IPS-NIHi11 (cell line): ENCODE results near the gene TRAPPC3.
A peak's percentile ranks its signal among the peaks of the same experiment; 100 is the strongest.
"Not testable (repeated sequence)": the region's sequence is repeated elsewhere in the genome, so short reads cannot be mapped to it uniquely, and the experiment has no call there.

ENCODE experiments used
- DNase-seq: peaks from one replicate; pipeline ENCODE4 v3.0.0; 2012; ENCODE audit warnings: mixed read lengths, low spot score

Gene TRAPPC3

DNA sequence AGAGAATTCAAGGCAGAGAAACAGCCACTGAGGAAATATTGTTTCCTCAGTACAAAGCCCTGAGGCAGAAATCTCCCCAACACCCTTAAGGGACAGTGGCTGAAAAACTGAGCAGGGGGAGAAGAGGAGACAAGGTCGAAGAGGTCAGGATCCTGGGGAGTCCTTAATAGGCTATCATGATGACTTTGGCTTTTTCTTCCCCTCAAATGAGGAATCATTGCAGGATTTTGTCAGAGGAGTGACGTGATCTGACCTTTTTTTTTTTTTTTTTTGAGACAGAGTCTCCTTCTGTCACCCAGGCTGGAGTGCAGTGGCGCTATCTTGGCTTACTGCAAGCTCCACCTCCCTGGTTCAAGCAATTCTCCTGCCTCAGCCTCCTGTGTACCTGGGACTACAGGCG lies 16.9 kb upstream of the TRAPPC3 start:
- no peak for DNase-seq

DNA sequence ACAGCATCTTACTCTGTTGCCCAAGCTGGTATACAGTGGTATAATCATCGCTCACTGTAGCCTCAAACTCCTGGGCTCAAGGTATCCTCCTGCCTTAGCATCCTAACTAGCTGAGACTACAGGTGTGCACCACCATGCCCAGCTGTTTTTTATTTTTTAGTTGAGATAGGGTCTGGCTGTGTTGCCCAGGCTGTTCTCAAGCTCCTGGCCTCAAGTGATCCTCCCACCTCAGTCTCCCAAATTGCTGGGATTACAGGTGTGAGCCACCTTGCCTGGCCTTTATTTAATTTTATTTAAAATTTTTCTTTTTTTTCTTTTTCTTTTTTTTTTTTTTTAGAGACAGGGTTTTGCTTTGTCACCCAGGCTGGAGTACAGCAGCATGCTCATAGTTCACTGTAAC lies 15.9 kb upstream of the TRAPPC3 start:
- no peak for DNase-seq

DNA sequence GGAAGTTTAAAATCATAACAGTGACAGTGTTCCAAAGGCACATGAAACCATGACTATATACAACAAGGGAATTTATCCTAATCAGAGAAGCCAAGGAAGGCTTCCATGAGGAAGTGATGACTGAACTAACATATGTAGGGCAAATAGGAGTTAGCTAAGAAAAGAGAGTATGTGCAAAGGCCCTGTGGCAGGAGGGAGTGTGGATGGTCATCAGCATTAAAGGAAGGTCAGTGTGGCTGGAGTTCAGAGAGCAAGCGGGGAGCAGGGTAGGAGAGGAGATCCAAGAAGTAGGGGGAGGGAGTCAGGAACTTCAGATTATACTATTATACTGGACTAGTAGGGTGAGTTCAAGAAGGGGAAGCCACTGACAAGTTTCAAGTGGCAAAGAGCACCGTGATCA lies 15.1 kb upstream of the TRAPPC3 start:
- DNase-seq = no peak

DNA sequence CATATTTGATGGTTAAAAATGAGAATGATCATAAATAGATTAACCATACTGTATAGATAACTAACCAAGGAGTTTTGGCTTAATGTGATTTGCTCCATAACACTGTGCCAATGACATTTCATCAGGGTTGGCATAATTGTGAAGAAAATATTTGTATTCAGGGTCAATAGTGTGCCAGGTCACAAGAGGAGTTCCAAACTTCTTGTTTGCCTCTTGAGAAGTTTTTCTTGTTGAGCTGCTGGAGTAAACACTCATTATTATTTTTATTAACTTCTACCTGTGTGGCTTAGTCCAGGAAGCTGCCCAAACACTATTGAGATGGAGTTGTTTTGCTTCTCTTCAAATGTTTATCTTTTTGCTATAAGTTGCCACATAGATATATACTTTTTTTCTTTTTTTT lies 14.1 kb upstream of the TRAPPC3 start:
- DNase-seq = no peak

- no peak for DNase-seq
Observed at GRCh38 chr1:36162680-36163239, 13.5 kb upstream of the TRAPPC3 start.

- no peak for DNase-seq
Observed at GRCh38 chr1:36161641-36162531, 12.6 kb upstream of the TRAPPC3 start.

DNA sequence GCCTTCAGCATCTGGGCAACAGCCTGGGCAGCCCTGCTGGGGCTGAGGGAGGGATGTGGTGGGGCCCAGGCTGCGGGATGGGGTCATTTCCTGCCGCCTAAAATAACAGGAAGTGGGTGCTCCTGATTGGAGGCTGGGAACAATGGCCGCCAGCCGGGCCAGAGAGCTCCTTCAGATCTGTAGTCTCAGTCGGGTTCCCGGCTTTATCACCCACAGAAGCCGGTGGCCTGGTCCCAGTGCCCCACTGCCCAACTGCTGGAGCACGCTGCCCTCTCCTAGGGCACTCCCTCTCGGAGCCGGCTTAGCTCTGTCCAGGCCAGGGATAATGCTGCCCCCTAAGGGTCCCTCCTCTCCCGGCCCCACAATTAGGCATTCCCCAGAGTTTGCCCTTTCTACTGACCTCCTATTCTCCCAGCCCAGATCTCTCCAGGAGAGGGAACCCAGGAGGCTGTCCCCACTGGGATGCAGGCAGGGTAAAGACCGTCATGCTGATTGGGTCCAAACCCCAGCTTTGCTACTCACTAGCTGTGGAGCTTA lies 11.7 kb upstream of the TRAPPC3 start:
- DNase-seq = peak; percentile 70

DNA sequence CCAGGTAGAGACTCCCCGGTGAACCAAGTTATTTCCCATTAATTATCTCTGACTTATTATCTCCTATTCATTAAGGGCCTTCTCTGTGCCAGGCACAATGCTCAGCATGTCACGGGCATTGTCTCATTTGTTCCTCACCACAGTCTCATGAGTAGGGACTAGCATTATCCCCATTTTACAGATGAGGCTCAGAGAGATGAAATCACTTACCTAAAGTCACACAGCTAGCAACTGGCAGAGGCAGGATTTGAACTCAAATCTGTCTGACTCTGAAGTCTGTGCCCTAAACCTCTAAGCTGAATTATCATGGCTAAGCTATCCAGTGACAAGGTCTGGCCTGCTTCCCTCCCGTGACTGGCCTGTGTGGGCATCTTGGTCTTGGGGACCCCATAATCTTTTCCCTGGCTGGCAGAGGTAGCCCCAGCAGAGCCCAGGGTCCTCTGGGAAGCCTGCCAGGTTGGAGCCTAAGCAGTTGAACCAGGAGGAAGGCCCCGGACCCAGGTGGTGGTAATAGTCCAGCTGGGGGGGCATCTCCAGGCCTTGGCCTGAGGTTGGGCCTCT lies 11.2 kb upstream of the TRAPPC3 start:
- no peak for DNase-seq

GRCh38 chr1:36159614-36160387 lies 10.5 kb upstream of the TRAPPC3 start:
- no peak for DNase-seq

- DNase-seq = not testable (repeated sequence)
Observed at GRCh38 chr1:36158827-36159252, 9.6 kb upstream of the TRAPPC3 start.

DNA sequence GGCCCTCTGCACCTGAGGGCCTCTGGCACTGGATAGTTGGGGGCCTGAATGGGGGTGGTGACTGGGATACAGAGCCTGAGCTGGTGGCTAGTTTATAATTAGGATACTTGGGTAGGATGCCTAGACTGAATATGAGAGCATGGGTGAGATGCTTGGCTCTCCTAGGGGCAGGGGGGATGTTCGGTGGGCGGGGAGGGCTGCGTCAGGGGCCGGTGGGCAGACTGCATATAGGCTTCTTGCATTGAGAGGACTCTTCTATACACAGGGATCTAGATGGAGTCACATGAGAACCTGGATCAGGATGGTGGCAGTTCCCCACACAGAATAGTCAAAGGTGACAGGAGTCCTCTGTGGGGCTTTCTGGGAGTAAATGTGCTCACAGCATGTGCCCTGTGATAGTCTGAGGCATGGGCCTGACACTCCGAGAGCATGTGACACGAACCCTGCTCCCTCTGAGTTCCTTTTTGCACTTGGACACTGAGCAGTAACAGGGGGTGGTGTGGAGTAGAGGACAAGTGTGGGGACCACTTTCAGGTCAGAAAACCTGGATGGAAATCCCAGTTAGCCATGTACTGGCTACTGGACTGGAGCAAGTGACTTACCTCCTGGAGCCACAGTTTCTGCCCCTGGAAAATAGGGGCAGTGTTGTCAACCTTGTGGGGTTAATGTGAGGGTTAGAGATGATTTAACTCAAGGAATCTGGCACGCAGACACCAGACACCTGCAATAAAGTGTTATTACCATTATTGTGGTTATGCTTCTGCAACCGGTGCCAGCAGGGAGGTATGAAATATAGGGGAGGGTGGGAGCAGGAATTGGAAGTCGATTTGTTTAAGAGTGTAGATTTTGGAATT lies 8.9 kb upstream of the TRAPPC3 start:
- no peak for DNase-seq

GRCh38 chr1:36157115-36157903 lies 8.0 kb upstream of the TRAPPC3 start:
- no peak for DNase-seq

DNA sequence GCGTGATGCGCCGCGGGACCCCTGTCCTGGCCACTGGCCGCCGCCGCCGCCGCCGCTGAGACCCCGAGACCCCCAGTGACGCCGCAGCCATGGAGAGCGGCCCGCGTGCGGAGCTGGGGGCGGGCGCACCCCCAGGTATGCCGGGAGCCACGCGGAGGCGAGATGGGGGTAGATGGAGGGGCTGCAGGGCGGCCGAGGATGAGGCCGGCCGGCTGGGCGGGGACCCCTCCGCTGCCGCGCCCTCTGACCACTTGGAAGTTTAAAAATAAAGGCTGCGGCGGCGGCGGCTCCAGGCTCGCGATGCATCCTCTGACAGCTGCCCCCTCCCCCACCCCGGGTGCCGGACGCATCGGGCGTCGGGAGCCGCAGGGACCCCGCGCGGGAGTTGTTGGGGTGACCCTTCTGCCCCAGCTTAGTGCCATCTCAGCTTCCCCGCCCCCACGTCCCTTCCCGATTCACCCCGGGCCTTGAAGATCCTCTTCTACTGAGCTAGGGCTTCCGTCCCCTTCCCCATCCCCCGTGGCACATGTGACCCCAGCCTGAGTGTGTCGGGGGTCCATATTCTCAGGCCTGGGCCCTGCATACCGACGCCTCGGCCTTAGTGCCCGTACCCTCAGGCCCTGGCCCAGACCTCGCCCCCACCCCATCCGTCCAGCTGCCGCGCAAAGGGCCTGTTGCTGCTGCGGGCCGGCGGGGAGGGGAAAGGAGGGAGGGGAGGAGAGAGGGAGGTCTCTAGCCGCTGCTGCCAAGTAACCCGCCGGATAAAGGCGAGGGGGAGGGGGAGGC lies 7.2 kb upstream of the TRAPPC3 start:
- peak; percentile 81 for DNase-seq

DNA sequence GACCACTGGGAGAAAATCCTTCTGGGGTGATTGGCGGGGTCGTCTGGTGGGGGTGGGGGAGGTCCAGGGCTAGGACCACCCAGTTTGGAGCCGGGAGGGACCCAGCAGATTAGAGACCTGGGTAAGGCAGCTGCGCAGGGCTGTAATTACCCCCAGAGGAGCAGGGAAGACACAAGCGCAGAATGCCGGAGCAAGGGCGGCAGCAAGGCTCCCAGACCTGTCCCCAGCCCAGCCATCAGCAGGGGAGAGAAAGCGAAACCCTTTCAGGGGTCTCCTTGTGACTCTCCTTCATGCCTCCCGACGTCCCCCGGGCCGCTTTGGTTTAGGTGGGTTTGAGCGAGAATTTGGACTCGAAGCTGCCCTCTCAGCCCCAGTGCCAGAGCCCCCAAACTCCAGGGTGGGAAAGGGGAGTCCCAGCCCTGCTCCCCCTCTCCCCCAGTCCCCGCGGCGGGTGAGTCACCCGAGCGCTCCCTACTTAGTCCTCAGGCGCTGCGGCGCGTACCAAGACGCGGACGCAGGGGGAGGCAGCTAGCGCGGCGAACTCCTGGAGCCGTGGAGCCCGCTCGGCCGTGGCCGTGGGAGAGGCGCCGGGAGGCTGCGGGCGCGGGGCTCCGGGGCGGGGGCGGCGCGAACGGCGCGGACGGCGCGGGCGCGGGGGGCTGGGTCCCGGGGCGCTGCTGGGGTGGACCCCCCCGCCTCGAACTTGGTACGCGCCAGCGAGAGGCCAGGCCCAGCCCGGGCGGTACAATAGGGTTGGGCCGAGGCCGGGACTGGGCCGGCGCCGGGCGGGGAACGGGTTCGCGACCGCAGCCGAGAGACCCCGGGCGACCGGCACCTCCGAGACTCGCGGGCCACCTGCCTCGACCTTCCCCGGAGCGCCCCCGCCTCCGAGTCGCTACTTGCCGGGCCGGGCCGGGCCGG lies 6.4 kb upstream of the TRAPPC3 start, which contains the start of gene MAP7D1:
Gene MAP7D1 (plus strand): TSS at position 753 of the 921 bp plus-strand sequence. CDS start 258 bp downstream, outside the sequence.
- DNase-seq = peak; percentile 84

DNA sequence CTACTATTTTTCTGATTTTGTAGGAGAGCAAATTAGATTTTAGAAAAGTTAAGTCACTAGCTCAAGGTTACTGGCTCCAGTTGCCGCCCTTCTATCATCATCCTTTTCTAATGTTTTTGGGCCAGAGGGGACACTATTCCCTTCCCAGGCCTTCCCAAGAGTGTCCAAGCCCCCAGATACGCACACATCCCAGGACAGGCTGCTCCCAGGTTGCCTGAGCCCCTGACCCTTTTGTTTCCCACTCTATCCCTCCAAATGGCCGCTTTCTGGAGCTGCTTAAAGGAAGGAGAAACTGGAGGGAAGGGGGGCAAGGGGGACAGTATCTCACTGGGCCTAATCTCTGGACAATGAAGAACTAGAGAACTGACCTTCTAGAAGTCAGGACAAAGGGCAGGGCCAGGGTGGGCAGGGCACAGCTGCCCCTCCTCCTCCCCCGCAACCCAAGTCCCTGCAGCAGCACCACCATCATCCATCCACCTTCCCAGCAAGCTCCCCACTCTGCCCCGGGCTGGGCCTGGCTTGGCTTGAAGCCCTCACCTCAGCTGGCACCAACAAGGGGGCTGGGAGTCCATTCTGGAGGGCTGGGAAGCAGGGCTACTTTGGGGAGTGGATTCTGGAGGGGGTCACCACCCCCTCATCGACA lies 5.6 kb upstream of the TRAPPC3 start:
- no peak for DNase-seq

- no peak for DNase-seq
Observed at GRCh38 chr1:36154335-36154734, 5.0 kb upstream of the TRAPPC3 start.

DNA sequence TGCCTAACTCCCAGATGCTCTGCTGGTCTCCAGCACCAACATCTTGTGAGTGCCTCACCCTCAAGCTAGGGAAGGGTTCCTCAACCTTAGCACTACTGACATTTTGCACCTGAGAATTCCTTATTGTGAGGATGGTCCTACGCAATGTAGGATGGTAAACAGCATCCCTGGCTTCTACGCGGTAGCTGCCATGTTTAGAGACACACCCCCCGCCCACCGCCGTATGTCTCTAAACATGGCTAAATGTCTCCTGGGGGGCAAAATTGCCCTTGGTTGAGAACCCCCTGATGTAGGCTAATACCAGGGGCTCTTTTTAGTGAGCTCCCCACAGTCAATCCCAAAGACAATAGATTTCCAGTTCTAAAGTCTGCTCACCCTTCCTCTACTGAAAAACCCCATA lies 4.2 kb upstream of the TRAPPC3 start:
- no peak for DNase-seq

DNA sequence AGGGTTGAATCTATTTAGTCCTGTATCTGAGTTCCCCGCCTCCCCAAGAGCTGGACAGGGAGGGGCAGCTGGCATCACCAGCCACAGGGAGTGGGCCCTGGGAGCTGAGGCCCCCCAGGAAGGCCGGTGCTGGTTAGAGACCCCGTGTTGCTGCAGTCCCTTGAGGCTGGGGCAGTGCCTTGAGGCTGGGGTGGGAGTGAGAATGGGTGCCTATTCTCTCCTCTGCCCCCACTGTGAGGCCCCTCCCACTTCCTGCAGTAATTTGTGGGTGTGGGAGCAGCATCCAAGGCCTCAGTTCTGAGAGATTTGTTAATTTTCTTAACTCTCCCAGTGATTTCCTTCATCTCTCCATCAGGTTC lies 2.5 kb upstream of the TRAPPC3 start:
- DNase-seq = no peak
